Fibroblast of mammary gland (primary cell): ENCODE measurements around the gene AMDHD2.

Experiments
- DNase-seq: peaks from one replicate; pipeline ENCODE4 v3.0.0-alpha.2; 2010; ENCODE audit warnings: low read depth
- H3K4me3 ChIP-seq: 2 replicates; pipeline ENCODE4 v1.5.1; 2011; ENCODE audit warnings: low read depth, mild to moderate bottlenecking, low read length, moderate library complexity; ENCODE audit not compliant: control insufficient read depth
- CTCF ChIP-seq: conservative IDR thresholded peaks from 2 replicates; pipeline ENCODE4 v1.5.1; 2011; ENCODE audit warnings: low read depth, low read length, inconsistent platforms; ENCODE audit not compliant: control insufficient read depth, insufficient read depth

AMDHD2 gene

GRCh38 chr16:2507665-2508064 lies 12.5 kb upstream of the AMDHD2 start:
- DNase-seq, result no peak
- H3K4me3 ChIP-seq, result no peak overlapping the region
- no peak for TF ChIP-seq CTCF

- TF ChIP-seq CTCF, result no peak
- DNase-seq, result no peak
- H3K4me3 ChIP-seq, result no peak overlapping the region
Observed at GRCh38 chr16:2508722-2509400, 11.3 kb upstream of the AMDHD2 start.

GRCh38 chr16:2511128-2511800 lies 8.9 kb upstream of the AMDHD2 start:
- peak; percentile 78 for DNase-seq
- peak overlapping the region; percentile 29 for H3K4me3 ChIP-seq
- TF ChIP-seq CTCF, result no peak

- DNase-seq, result no peak
- no peak overlapping the region for H3K4me3 ChIP-seq
- no peak for TF ChIP-seq CTCF
Observed at GRCh38 chr16:2511996-2512734, 8.0 kb upstream of the AMDHD2 start.

- DNase-seq, result no peak
- H3K4me3 ChIP-seq, result peak overlapping the region; percentile 9
- no peak for TF ChIP-seq CTCF
Observed at GRCh38 chr16:2512735-2513404, 7.3 kb upstream of the AMDHD2 start.
